CD4-positive, alpha-beta memory T cell (primary cell): ENCODE data around the gene PLPP3. TPM values are rescaled to one million over a fixed set of nuclear protein-coding genes. Genes with fewer than 3 reads are reported as not detected.

Source experiments
- CTCF ChIA-PET: fragments of 350-600 bp; sonication (Branson Sonifier 250); formaldehyde crosslinking; loops from one replicate; lab custom pipeline; 2021; ENCODE audit warnings: inconsistent platforms; ENCODE audit not compliant: partially characterized antibody; lab: Charles Lee
- POLR2A ChIA-PET: fragments of 350-600 bp; sonication (Branson Sonifier 250); formaldehyde crosslinking; loops from one replicate; lab custom pipeline; 2021; ENCODE audit not compliant: partially characterized antibody; lab: Charles Lee
- DNase-seq, 5 donors: peaks; one replicate each; pipeline versions ENCODE4 v3.0.0 to v3.0.0-alpha.2; 2020 to 2022; ENCODE audit warnings: mixed read lengths in 1 of 5
- H3K27ac ChIP-seq: one replicate; pipeline ENCODE4 v1.7.0; 2013; ENCODE audit warnings: low read depth, low read length
- H3K27me3 ChIP-seq: 2 replicates; pipeline ENCODE4 v1.7.0; 2013; ENCODE audit warnings: mild to moderate bottlenecking, low read length, moderate library complexity; ENCODE audit not compliant: insufficient read depth
- H3K36me3 ChIP-seq: 2 replicates; pipeline ENCODE4 v1.7.0; 2013; ENCODE audit warnings: mild to moderate bottlenecking, low read length, moderate library complexity; ENCODE audit not compliant: insufficient read depth
- H3K4me1 ChIP-seq: 2 replicates; pipeline ENCODE4 v1.7.0; 2013; ENCODE audit warnings: mild to moderate bottlenecking, low read length, moderate library complexity; ENCODE audit not compliant: insufficient read depth
- H3K4me3 ChIP-seq, 2 donors: one replicate each; pipeline ENCODE4 v1.7.0; 2013; ENCODE audit warnings: low read length in 2 of 2, mild to moderate bottlenecking in 1 of 2
- H3K9me3 ChIP-seq, 2 donors: one replicate each; pipeline ENCODE4 v1.7.0; 2013; ENCODE audit warnings: low read length in 2 of 2, control low read depth in 1 of 2; ENCODE audit not compliant: control insufficient read depth in 1 of 2
- H3K27ac Mint-ChIP-seq, 7 donors: one replicate each; pipeline ENCODE4 v1.8.0; 2020 to 2021; ENCODE audit warnings: mixed read lengths in 7 of 7, mild to moderate bottlenecking in 6 of 7, inconsistent platforms in 3 of 7, moderate library complexity in 3 of 7
- H3K27me3 Mint-ChIP-seq, 2 donors: one replicate each; pipeline ENCODE4 v1.8.0; 2020 to 2021; ENCODE audit warnings: mixed read lengths in 2 of 2
- H3K36me3 Mint-ChIP-seq, 2 donors: one replicate each; pipeline ENCODE4 v1.8.0; 2020 to 2021; ENCODE audit warnings: mixed read lengths in 2 of 2, inconsistent platforms in 1 of 2, mild to moderate bottlenecking in 1 of 2
- H3K4me1 Mint-ChIP-seq, 4 donors: one replicate each; pipeline ENCODE4 v1.8.0; 2020 to 2021; ENCODE audit warnings: mixed read lengths in 4 of 4, mild to moderate bottlenecking in 1 of 4
- H3K4me3 Mint-ChIP-seq, 8 donors: one replicate each; pipeline ENCODE4 v1.8.0; 2020 to 2021; ENCODE audit warnings: mixed read lengths in 8 of 8, mild to moderate bottlenecking in 7 of 8, moderate library complexity in 6 of 8, inconsistent platforms in 3 of 8
- H3K9me3 Mint-ChIP-seq, 8 donors: one replicate each; pipeline ENCODE4 v1.8.0; 2020 to 2021; ENCODE audit warnings: mixed read lengths in 8 of 8, mild to moderate bottlenecking in 5 of 8, inconsistent platforms in 3 of 8, moderate library complexity in 1 of 8
- intact Hi-C: fragments of 100-400 bp; cut with micrococcal nuclease; formaldehyde crosslinking; loops from one replicate; pipeline ENCODE4 v1.15.1; 2023
- polyA plus RNA-seq, 2 donors: library from polyadenylated mRNA; unstranded; fragments of 300-500 nt; fragmentation: Illumina TruSeq; gene quantifications; one replicate each; pipeline ENCODE4 v1.2.3, GENCODE V29; 2021
- total RNA-seq, 2 experiments: library from RNA; stranded (reverse); gene quantifications; one replicate each; pipeline ENCODE4 v1.2.3, GENCODE V29; 2021

Gene PLPP3
- total and polyA plus RNA-seq, 4 experiments from 2014 or later: 0.61 to 0.94 TPM; not detected in 2

DNA sequence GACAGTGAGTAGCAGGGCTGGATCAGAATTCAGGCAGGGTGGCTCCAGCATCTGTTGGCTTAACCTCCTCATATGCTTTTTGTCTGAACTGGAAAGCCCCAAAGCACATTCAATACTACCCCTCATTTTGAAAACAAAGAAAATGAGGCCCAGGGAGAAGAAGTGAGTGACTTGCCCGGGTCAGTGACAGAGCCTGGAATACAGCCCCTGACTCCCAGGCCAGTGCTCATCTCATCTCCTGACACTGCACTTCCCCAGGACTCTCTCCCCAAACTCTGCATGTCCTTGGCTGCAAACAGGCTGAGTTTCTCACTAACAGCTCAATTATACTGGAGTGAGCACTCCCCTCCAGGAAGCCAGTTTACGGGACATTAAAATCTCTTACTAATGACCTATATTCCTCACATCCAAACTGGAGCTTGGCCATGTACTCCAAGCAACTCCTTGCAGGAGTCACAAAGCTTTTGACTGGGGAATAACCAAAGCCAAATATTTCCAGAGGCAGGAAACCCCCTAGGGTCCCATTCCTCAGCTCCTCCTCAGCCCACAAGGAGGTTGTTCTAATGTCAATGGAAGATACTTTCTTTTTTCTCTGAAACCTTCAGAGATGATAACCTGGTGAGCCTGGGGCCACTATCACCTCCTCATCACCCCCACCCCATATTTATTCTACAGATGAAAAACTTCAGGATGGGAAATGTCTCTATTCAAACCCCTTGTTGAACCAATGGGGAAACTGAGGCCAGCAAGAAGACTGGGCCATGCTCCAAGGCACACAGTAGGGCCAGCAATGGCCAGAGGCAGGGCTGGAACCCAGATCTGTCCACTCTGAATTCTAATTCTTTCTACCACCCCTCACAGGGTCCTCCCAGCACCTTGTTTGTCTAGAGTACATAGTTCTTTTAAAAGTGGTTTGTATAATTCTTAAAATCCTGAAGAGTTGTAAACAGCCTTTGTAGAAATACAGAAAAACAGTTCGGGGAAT, 127.0 kb downstream of the PLPP3 start:
- H3K4me3 ChIP-seq: no peak overlapping the region
- no peaks in the 10 kb centered on the region for H3K9me3 ChIP-seq
- Mint-ChIP-seq H3K4me3 (no peak overlapping the region), H3K4me1 (no peaks in the 10 kb centered on the region), H3K9me3 (peaks cover 0 to 6% (median 0%) of the 10 kb centered on the region in 8 donors), H3K27me3 (peaks cover 0 to 4% of the 10 kb centered on the region in 2 donors), H3K27ac (no peak overlapping the region), H3K36me3 (no peaks in the 10 kb centered on the region)
- CTCF ChIA-PET: no interaction called here
- POLR2A ChIA-PET: no interaction called here
- H3K36me3 ChIP-seq: no peaks in the 10 kb centered on the region
- H3K27me3 ChIP-seq: no peaks in the 10 kb centered on the region
- intact Hi-C loops: no loop called here
- H3K4me1 ChIP-seq: no peaks in the 10 kb centered on the region
- H3K27ac ChIP-seq: no peak overlapping the region
- no peak for DNase-seq

DNA sequence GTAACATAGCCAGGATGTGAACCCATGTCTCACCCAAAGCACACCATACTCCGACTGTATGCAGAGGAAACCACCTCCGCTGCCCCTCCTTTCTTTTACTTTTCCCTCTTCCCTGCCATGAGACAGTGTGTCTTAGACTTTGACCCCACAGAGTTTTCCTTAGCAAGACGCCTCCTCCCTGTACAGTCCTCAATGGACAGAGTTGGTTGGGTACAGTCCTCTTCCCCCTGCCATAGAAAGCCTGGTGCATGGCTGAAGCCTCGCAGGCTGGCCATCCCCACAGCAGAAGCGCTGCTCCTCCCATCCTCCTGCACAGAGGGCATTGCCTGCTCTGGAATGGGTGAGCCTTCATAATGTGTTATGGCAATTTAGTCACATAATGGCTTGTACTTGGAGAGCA, 127.9 kb downstream of the PLPP3 start:
- no peak overlapping the region for H3K4me3 Mint-ChIP-seq
- no peaks in the 10 kb centered on the region for H3K36me3 ChIP-seq
- H3K9me3 ChIP-seq: no peaks in the 10 kb centered on the region
- no peaks in the 10 kb centered on the region for H3K4me1 Mint-ChIP-seq
- no peak overlapping the region for H3K4me3 ChIP-seq
- intact Hi-C loops: no loop called here
- no peak overlapping the region for H3K27ac ChIP-seq
- POLR2A ChIA-PET: no interaction called here
- H3K27me3 ChIP-seq: no peaks in the 10 kb centered on the region
- no peak overlapping the region for H3K27ac Mint-ChIP-seq
- H3K27me3 Mint-ChIP-seq: peaks cover 0 to 4% of the 10 kb centered on the region in 2 donors
- H3K36me3 Mint-ChIP-seq: no peaks in the 10 kb centered on the region
- H3K9me3 Mint-ChIP-seq: peaks cover 0 to 6% (median 0%) of the 10 kb centered on the region in 8 donors
- no peaks in the 10 kb centered on the region for H3K4me1 ChIP-seq
- CTCF ChIA-PET: no interaction called here
- DNase-seq: no peak

- intact Hi-C loops: no loop called here
- CTCF ChIA-PET: no interaction called here
- H3K27me3 ChIP-seq: no peaks in the 10 kb centered on the region
Observed at GRCh38 chr1:56450004-56450666, 129.2 kb downstream of the PLPP3 start.

DNA sequence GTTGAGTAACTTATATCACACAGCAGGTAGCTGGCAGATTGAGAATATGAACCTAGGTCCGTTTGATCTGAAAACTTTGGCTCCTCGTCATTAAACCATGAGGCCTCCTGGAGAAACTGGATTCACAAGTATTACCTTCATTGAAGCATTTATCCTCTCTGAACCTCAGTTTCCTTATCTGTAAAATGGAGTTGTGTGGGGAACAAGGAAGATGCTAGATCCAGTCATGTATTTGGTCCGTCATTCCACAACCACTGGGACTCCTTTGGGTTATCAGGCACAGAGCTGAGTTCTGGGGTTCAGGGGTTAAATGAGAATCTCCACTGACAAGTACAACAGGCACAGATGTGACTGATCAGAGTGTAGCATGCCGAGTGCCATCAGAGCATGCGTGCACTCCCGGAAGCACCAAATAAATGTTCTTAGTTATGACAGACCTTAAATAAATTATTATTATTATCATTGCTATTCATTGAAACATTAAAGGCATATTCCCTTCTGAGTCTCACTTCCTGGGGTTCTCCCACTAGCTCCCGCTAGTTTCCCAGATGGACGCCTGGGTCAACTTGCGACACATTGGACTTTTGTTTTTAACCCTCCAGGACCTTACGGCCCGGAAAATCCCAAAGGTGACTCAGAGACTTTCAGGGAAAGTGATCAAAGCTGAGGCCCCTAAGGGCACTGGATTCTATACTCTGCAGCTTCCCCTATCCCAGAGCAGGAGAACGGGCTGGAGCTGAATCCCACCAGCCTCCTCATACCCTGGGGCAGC, 130.6 kb downstream of the PLPP3 start:
- no peak overlapping the region for H3K27ac Mint-ChIP-seq
- no peak for DNase-seq
- no peaks in the 10 kb centered on the region for H3K36me3 ChIP-seq

More at GRCh38 chr1:56450004-56450666, 129.2 kb downstream of the PLPP3 start:
- DNase-seq: no peak
- Histone ChIP-seq H3K27ac (no peak overlapping the region), H3K36me3 (no peaks in the 10 kb centered on the region), H3K4me1 (no peaks in the 10 kb centered on the region), H3K9me3 (no peaks in the 10 kb centered on the region), H3K4me3 (no peak overlapping the region)
- Mint-ChIP-seq H3K27ac (no peak overlapping the region), H3K27me3 (peaks cover 0 to 4% of the 10 kb centered on the region in 2 donors), H3K36me3 (no peaks in the 10 kb centered on the region), H3K9me3 (peaks cover 0 to 4% (median 0%) of the 10 kb centered on the region in 8 donors), H3K4me3 (no peak overlapping the region), H3K4me1 (no peaks in the 10 kb centered on the region)
- POLR2A ChIA-PET: no interaction called here

GRCh38 chr1:56447823-56448222, 131.5 kb downstream of the PLPP3 start:
- H3K4me1 ChIP-seq: no peaks in the 10 kb centered on the region
- no peaks in the 10 kb centered on the region for H3K36me3 ChIP-seq
- Mint-ChIP-seq H3K27ac (no peak overlapping the region), H3K4me1 (no peaks in the 10 kb centered on the region), H3K9me3 (peaks cover 0 to 4% (median 0%) of the 10 kb centered on the region in 8 donors), H3K4me3 (no peak overlapping the region), H3K27me3 (no peaks in the 10 kb centered on the region), H3K36me3 (no peaks in the 10 kb centered on the region)
- H3K27ac ChIP-seq: no peak overlapping the region
- no peak for DNase-seq
- no peaks in the 10 kb centered on the region for H3K9me3 ChIP-seq
- intact Hi-C loops: no loop called here
- no peaks in the 10 kb centered on the region for H3K27me3 ChIP-seq
- no peak overlapping the region for H3K4me3 ChIP-seq
- ChIA-PET POLR2A (no interaction called here), CTCF (no interaction called here)

More for the DNA sequence above, 130.6 kb downstream of the PLPP3 start:
- CTCF ChIA-PET: no interaction called here
- Histone ChIP-seq H3K4me1 (no peaks in the 10 kb centered on the region), H3K9me3 (no peaks in the 10 kb centered on the region), H3K4me3 (no peak overlapping the region), H3K27ac (no peak overlapping the region), H3K27me3 (no peaks in the 10 kb centered on the region)
- Mint-ChIP-seq H3K27me3 (peaks cover 0 to 4% of the 10 kb centered on the region in 2 donors), H3K9me3 (peaks cover 0 to 4% (median 0%) of the 10 kb centered on the region in 8 donors), H3K36me3 (no peaks in the 10 kb centered on the region), H3K4me3 (no peak overlapping the region), H3K4me1 (no peaks in the 10 kb centered on the region)
- POLR2A ChIA-PET: no interaction called here
- intact Hi-C loops: no loop called here

GRCh38 chr1:56446531-56447098, 132.7 kb downstream of the PLPP3 start:
- Histone ChIP-seq H3K4me3 (no peak overlapping the region), H3K36me3 (no peaks in the 10 kb centered on the region), H3K4me1 (no peaks in the 10 kb centered on the region), H3K9me3 (no peaks in the 10 kb centered on the region), H3K27ac (no peak overlapping the region), H3K27me3 (no peaks in the 10 kb centered on the region)
- peaks cover 0 to 4% (median 0%) of the 10 kb centered on the region in 8 donors for H3K9me3 Mint-ChIP-seq
- H3K36me3 Mint-ChIP-seq: no peaks in the 10 kb centered on the region
- H3K4me3 Mint-ChIP-seq: no peak overlapping the region
- CTCF ChIA-PET: no interaction called here
- intact Hi-C loops: no loop called here
- no peaks in the 10 kb centered on the region for H3K27me3 Mint-ChIP-seq
- no peaks in the 10 kb centered on the region for H3K4me1 Mint-ChIP-seq
- H3K27ac Mint-ChIP-seq: no peak overlapping the region
- no peak for DNase-seq
- POLR2A ChIA-PET: no interaction called here
